ENCODE data around the gene TMEM41A. TPM values are rescaled to one million over a fixed set of nuclear protein-coding genes. Genes with fewer than 3 reads are reported as not detected.
"Not testable (repeated sequence)": the region's sequence is repeated elsewhere in the genome, so short reads cannot be mapped to it uniquely, and the experiment has no call there.

The TMEM41A gene
- total RNA-seq, 1 donor from 2014 or later, result 10.0 TPM

GRCh38 chr3:185488465-185488864 lies 10.4 kb downstream of the TMEM41A start:
- TF ChIP-seq CTCF (IDR thresholded peaks at IDR 0.05; ENCODE audit: borderline replicate concordance), result no peak
- DNase-seq, result no peak
- Histone ChIP-seq H3K4me3 (no peak overlapping the region), H3K4me1 (no peaks in the 10 kb centered on the region), H3K9me3 (replicated peaks) (no peaks in the 10 kb centered on the region), H3K27ac (replicated peaks) (no peak overlapping the region), H3K36me3 (peaks cover 51% of the 10 kb centered on the region), H3K27me3 (ENCODE audit: low read depth) (no peaks in the 10 kb centered on the region)
- intact Hi-C loops (cut with micrococcal nuclease), result no loop called here

GRCh38 chr3:185486394-185486793 lies 12.4 kb downstream of the TMEM41A start:
- H3K27me3 ChIP-seq (ENCODE audit: low read depth), result no peaks in the 10 kb centered on the region
- H3K4me3 ChIP-seq, result no peak overlapping the region
- no peaks in the 10 kb centered on the region for H3K4me1 ChIP-seq
- no peak for TF ChIP-seq CTCF (IDR thresholded peaks at IDR 0.05; ENCODE audit: borderline replicate concordance)
- H3K27ac ChIP-seq (replicated peaks), result no peak overlapping the region
- peaks cover 55% of the 10 kb centered on the region for H3K36me3 ChIP-seq
- intact Hi-C loops (cut with micrococcal nuclease), result no loop called here
- no peaks in the 10 kb centered on the region for H3K9me3 ChIP-seq (replicated peaks)
- no peak for DNase-seq

- Histone ChIP-seq H3K27ac (replicated peaks) (no peak overlapping the region), H3K27me3 (ENCODE audit: low read depth) (no peaks in the 10 kb centered on the region), H3K9me3 (replicated peaks) (no peaks in the 10 kb centered on the region), H3K4me1 (no peaks in the 10 kb centered on the region), H3K36me3 (peaks cover 58% of the 10 kb centered on the region), H3K4me3 (no peak overlapping the region)
- no peak for DNase-seq
- intact Hi-C loops (cut with micrococcal nuclease), result no loop called here
- TF ChIP-seq CTCF (IDR thresholded peaks at IDR 0.05; ENCODE audit: borderline replicate concordance), result no peak
These were observed 14.5 kb downstream of the TMEM41A start for GRCh38 chr3:185484296-185484695.

GRCh38 chr3:185479373-185479945 lies 19.4 kb downstream of the TMEM41A start:
- no peaks in the 10 kb centered on the region for H3K9me3 ChIP-seq (replicated peaks)
- no peaks in the 10 kb centered on the region for H3K4me1 ChIP-seq
- intact Hi-C loops (cut with micrococcal nuclease), result no loop called here
- no peak for TF ChIP-seq CTCF (IDR thresholded peaks at IDR 0.05; ENCODE audit: borderline replicate concordance)
- no peak overlapping the region for H3K4me3 ChIP-seq
- H3K27me3 ChIP-seq (ENCODE audit: low read depth), result no peaks in the 10 kb centered on the region
- H3K27ac ChIP-seq (replicated peaks), result no peak overlapping the region
- no peak for DNase-seq
- peaks cover 59% of the 10 kb centered on the region for H3K36me3 ChIP-seq

GRCh38 chr3:185477316-185477715 lies 21.5 kb downstream of the TMEM41A start:
- peaks cover 66% of the 10 kb centered on the region for H3K36me3 ChIP-seq
- H3K4me1 ChIP-seq, result no peaks in the 10 kb centered on the region
- H3K27me3 ChIP-seq (ENCODE audit: low read depth), result no peaks in the 10 kb centered on the region
- no peak for DNase-seq
- no peak for TF ChIP-seq CTCF (IDR thresholded peaks at IDR 0.05; ENCODE audit: borderline replicate concordance)
- H3K9me3 ChIP-seq (replicated peaks), result no peaks in the 10 kb centered on the region
- no peak overlapping the region for H3K4me3 ChIP-seq
- no peak overlapping the region for H3K27ac ChIP-seq (replicated peaks)
- intact Hi-C loops (cut with micrococcal nuclease), result no loop called here

GRCh38 chr3:185474922-185475321 lies 23.9 kb downstream of the TMEM41A start:
- H3K9me3 ChIP-seq (replicated peaks); H3K27ac ChIP-seq (replicated peaks); intact Hi-C loops (cut with micrococcal nuclease); H3K27me3 ChIP-seq (ENCODE audit: low read depth); H3K4me1 ChIP-seq; H3K4me3 ChIP-seq; DNase-seq: not testable (repeated sequence)
- peaks cover 42% of the 10 kb centered on the region for H3K36me3 ChIP-seq

Data from left ventricle myocardium inferior (tissue), 1 donor.